Measurements from ENCODE around the gene TIMM10B.

Gene TIMM10B

GRCh38 chr11:6481012-6481923, at the start of gene TIMM10B, which contains the start of gene ARFIP2:
Gene TIMM10B, plus strand, starts transcription at chr11:6481501. Its CDS starts 16 bp downstream, at chr11:6481517.
Gene ARFIP2, minus strand, starts transcription at chr11:6481331. Its CDS starts 910 bp downstream, at chr11:6480421.
- no peak for TF ChIP-seq CTCF (IDR thresholded peaks at IDR 0.05; ENCODE audit: extremely low read depth, insufficient read depth, missing control alignments)
- DNase-seq (ENCODE audit: low spot score): peak; percentile 98
- in situ Hi-C loops (cut with MboI; ENCODE audit: low pct_unique_long_range_greater_than_20kb, low sequenced_read_pairs, unreplicated experiment): no loop called here

GRCh38 chr11:6431861-6432260, 49.4 kb upstream of the TIMM10B start:
- in situ Hi-C loops (cut with MboI; ENCODE audit: low pct_unique_long_range_greater_than_20kb, low sequenced_read_pairs, unreplicated experiment): no loop called here

GRCh38 chr11:6433998-6434660, 47.2 kb upstream of the TIMM10B start:
- in situ Hi-C loops (cut with MboI; ENCODE audit: low pct_unique_long_range_greater_than_20kb, low sequenced_read_pairs, unreplicated experiment): no loop called here
- TF ChIP-seq CTCF (IDR thresholded peaks at IDR 0.05; ENCODE audit: extremely low read depth, insufficient read depth, missing control alignments): no peak
- DNase-seq (ENCODE audit: low spot score): no peak

More at GRCh38 chr11:6431861-6432260, 49.4 kb upstream of the TIMM10B start:
- no peak for DNase-seq (ENCODE audit: low spot score)
- TF ChIP-seq CTCF (IDR thresholded peaks at IDR 0.05; ENCODE audit: extremely low read depth, insufficient read depth, missing control alignments): no peak

- in situ Hi-C loops (cut with MboI; ENCODE audit: low pct_unique_long_range_greater_than_20kb, low sequenced_read_pairs, unreplicated experiment): no loop called here
- DNase-seq (ENCODE audit: low spot score): no peak
- TF ChIP-seq CTCF (IDR thresholded peaks at IDR 0.05; ENCODE audit: extremely low read depth, insufficient read depth, missing control alignments): no peak
Observed at GRCh38 chr11:6437423-6437822, 43.9 kb upstream of the TIMM10B start.

- in situ Hi-C loops (cut with MboI; ENCODE audit: low pct_unique_long_range_greater_than_20kb, low sequenced_read_pairs, unreplicated experiment): no loop called here
- no peak for DNase-seq (ENCODE audit: low spot score)
- TF ChIP-seq CTCF (IDR thresholded peaks at IDR 0.05; ENCODE audit: extremely low read depth, insufficient read depth, missing control alignments): no peak
Observed at GRCh38 chr11:6437993-6438392, 43.3 kb upstream of the TIMM10B start.

- DNase-seq (ENCODE audit: low spot score): no peak
- peak; percentile 52 for TF ChIP-seq CTCF (IDR thresholded peaks at IDR 0.05; ENCODE audit: extremely low read depth, insufficient read depth, missing control alignments)
- in situ Hi-C loops (cut with MboI; ENCODE audit: low pct_unique_long_range_greater_than_20kb, low sequenced_read_pairs, unreplicated experiment): no loop called here
Observed at GRCh38 chr11:6438979-6439571, 42.2 kb upstream of the TIMM10B start.
